Measurements from ENCODE around the gene ATF6.
A peak's percentile ranks its signal among the peaks of the same experiment; 100 is the strongest.

ATF6 gene

DNA sequence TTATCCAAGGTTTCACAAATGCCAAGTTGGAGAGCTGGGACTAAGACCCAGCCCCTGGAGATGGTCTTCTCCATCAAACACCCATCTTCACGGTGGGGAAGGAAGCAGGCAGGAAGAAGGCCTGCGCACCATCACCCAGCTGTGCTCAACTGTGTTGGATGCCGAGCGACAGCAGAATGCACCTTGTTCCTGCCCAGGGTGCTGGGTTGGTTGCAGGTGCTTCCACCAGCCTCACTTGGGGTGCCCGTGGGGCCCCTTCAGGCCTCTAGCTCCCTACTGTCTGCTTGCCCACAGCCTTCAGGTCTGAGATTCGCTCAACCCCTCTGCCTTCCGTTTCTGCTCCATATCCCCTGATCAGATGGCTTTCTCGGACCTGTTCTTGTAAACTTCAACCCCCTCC is 215.0 kb downstream of the ATF6 start:
- no peak for DNase-seq

DNA sequence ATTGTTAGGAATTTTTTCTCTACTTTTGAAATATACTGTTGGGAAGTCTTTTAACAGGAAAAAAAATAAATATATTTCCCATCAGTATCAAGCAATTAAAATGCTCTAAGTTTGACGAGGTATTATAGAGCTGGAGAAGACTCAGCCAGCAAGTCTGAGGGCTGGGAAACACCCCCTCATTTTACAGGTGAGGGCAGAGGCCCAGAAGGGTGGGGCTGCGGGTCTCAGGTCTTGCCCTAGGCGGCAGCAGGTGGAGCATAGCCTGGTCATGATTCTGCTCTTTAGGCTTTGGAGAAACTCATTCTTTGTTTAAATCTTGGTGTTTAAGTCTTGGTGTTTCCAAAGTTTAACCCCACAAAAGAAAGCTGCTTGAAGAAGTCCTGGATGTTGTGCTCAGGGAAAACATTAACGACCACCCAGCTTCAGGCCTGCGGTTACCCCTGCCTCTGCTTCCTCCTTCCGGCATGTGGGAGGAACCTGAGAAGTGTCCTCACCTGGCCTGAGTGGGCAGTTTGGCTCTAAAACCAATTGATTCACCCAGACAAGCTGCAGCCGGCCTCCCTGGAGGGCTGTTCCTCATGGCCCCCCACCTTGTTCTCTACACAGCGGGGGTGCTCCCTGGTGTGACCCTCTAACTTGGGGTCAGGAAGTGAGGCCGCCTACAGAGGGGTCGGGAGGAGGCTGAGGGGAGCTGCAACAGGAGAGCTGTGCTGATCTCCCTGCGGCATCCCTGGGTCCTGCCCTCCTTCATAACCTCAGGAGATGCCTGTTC is 215.8 kb downstream of the ATF6 start:
- no peak for DNase-seq

DNA sequence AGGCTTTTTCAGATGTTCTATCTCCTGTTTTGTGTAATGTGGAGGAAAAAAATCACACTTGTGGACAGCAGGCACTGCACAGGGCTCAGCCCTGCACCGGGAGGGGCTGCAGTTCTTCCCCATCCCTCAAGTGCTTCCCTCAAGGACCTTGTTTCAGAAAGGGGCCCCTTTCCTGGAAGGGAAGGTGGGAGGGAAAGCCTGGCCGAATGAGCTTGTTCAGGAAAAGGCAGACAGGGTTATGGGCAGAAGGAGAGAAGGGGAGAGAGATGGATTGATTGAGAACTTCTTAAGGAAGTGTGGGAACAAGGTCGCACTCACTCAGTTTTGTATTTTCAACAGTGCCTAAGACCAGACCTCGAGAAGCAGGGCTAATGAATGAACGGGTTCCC is 216.4 kb downstream of the ATF6 start:
- DNase-seq: no peak

DNA sequence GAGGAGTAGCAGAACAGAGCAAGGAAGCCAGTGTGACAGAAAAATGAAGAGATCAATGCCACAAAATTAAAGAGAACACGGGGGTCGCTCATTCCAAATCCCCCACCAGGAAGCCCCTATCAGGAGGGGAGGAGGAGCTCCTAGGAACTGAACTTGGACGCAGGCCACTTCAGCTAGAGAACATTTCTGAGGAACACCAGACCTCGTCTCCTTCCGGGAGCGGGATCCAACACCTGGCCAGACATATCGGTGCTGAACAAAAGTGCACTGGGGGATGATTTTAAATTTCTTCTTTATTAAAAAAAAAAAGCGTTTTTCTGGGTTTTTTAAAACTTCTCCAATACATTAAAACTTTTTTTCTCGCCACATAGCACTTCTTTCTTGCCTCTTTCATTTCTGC is 216.8 kb downstream of the ATF6 start:
- no peak for DNase-seq

DNA sequence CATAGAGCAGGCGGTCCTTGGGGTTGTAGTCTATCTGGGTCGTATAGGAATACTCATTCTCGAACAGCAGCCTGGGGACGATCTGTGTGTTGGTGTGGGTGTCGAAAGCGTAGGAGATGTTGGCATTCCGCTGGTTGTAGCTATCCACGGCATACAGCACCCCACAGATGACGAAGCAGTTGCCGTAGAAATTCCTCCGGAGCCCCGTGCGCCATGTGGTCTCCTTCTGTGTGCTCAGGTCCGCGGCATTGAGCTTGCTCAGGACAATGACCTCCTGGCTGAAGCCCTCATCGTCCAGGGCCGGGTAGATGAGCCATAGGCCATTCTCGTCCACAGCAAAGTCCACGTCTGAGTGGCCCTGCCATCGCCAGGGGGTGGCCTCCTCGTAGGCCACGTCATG is 217.6 kb downstream of the ATF6 start:
- no peak for DNase-seq

DNA sequence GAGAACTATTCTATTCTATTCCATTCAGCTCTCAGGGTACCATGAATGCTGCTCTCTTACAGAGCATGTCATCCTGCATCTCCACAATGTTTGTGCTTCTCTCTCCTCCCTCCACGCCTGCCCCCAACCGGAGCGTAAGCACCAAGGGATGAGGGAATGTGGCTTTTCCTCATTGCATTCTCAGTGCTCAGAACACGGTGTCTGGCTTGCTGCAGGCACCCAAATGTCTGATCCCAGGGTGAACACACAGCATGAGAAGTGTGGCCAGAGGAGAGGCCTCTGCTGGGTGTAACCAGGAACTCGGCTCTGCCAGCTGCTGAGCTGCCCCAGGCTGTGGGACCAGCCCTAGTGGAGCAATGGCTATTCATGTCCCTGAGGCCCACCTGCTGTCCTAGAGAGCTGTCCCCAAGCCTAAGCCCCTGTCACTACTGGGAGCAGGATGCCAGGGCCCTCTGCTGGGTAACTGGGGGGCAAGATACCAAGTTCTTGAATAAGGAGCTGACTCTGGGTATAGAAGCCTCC is 219.2 kb downstream of the ATF6 start:
- no peak for DNase-seq

DNA sequence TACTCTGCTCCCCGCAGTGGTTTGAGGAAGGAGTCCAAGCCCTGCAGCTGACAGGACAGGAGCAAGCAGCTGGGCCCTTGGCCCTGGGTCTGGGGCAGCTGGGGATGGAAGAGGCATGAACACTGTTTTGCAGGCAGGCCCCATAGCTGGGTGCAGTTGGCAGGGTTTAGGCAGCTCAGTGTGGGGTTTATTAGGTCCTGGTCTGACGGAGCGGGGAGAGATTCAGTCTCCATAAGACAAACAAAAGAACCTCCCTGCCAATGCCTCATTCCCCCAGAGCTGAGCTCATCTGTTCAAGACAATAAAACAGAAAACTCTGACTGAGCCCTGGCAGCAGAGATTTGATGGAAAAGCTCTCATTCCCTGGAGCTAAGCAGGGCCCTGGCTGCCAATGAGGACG is 220.2 kb downstream of the ATF6 start:
- DNase-seq: no peak

DNA sequence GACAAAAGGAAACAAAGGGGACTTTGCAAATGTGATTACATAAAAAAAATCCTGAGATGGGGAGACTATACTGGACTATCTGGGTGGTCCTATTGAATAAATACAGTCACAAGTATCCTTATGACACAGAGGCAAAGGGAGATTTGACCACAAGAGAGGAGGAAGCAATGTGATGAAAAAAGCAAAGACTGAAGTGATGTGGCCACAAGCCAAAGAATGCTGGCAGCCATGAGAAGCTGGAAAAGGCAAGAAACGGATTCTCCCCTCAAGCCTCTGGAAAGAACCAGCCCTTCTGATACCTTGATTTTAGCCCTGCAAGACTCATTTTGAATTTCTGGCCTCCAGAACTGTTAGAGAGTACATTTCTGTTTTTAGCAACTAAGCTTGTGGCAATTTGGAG is 221.2 kb downstream of the ATF6 start:
- DNase-seq: no peak

DNA sequence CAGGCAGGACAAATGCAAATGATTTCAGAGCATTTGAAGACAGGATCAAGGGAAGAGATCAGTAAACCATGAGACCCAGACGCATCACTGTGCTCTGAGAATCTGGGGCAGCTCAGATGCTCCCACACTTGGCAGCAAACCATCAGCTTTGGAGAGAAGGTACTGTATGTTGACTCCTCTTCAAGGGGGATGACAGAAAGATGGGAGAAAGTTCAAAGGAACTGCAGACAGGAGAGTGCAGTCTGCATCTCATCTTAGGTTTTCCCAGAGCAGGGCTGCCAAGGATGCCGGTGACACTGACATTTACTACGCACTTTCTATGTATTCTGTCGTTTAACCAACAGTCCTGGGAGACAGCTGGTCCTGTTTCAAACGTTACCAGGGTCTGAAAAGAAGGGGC is 221.8 kb downstream of the ATF6 start:
- DNase-seq: no peak

DNA sequence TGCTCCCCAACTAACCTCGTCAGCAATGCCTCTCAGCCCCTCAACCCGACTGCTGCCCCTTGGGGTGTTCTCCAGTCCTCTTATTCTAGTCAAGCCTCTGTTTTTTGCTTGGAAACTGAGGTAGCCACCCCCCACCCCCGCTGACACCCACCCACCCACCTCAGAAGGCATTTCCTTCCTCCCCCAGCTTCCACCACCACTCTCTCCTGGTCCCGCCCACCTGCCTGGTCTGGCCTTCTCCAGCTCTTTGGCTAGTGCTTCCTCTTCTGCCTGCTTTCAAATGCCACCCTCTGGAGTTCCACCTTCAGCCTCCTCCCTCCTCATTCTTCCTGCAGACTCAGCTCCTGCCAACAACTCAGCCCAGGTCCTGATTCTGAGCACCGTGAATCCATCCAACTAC is 222.3 kb downstream of the ATF6 start:
- DNase-seq: no peak

DNA sequence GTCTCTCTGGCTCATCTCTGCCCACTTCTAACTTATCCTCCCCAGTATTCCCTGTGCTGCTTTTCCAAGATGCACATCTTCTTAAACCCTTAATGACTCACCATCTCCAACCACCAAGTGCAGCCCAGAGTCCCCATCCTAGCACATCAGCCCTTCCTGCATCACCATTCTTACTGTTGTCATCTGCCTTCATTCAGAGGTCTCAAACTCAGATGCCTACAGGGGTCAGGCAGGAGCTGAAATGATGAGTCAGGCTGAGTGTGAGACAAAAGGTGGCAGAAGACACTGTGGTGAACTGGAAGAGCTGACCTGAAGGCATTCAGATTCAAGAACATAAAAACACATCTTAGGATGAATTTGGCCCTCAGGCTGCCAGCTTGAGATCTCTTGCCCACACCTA is 223.0 kb downstream of the ATF6 start:
- peak; percentile 14 for DNase-seq

DNA sequence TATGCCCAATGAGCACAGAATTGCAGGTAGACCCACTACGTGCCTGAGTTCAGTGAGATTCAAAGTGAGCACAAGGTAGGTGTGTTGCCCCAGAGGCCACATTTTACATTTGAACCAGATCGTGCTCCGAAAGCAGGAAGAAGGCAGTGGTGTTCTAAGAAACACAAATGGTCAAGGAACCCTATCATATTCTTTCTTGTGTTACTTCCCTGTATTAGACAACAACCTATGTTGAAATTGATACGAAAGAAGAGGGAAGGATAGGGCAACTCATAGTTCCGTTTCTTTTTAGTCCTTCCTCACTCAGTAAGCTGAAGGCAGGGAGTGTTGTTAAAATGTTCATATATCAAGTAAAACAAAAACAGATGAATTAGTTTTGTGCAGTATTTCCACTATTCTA is 223.7 kb downstream of the ATF6 start:
- DNase-seq: no peak

DNA sequence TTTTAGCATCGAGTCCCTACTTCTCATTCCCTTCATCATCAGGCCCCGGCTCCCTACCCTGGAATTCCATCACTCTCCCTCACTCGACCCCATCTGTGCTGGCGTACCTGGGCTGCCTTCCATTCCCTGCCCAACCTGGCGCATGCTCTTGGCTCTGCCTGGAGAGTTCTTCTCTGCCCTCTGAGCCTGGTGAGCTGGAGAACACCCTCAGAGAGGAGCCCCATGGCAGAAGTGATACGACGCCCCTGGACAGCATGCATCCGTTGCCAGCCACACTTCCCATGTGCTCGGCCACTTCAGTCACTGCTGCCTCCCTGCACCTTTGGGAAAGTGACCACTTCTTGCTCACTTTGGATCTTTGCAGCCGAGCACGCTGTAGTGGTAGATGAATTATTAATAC is 227.5 kb downstream of the ATF6 start:
- DNase-seq: no peak

DNA sequence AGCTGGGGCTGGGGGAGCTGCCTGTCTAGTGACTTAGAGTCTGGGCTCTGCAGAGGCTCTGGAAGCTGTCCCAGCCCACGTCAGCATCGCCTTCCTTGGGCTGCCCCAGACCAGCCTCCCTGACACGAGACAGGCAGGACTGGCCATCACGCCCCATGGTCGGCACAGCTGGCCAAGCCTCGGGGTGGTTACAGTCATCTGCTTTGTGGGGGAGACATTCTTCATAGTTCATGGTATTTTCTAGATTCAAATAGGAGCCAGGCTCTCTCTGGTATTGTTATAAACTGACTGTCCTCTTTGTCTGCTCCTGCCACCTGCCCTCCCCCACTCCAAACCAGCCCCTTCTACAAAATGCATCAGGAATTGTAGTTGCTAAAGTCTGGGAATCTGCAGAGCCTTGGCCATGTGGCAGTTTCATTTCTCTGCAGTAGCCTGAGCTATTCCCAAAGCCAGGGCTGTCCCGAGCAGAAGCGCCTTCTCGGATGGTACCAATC is 228.1 kb downstream of the ATF6 start:
- DNase-seq: no peak

DNA sequence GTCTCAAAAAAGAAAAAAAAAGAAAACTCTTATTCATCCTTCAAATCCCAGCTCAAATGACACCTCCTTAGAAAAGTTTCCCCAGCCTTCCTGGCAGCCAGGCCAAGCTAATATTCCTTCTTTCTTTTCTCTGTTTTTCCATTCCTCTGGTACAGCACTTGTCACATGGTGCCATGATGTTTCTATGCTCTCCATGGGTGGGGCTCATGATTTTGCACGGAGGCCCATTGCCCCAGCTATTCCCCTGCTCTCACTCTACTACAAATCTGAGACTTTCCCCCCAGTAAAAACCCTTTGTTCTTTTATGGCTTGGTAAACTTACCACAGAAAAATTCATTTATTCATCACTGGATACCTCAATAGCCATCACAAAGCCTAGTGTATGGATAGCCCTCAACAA is 231.0 kb downstream of the ATF6 start:
- no peak for DNase-seq

DNA sequence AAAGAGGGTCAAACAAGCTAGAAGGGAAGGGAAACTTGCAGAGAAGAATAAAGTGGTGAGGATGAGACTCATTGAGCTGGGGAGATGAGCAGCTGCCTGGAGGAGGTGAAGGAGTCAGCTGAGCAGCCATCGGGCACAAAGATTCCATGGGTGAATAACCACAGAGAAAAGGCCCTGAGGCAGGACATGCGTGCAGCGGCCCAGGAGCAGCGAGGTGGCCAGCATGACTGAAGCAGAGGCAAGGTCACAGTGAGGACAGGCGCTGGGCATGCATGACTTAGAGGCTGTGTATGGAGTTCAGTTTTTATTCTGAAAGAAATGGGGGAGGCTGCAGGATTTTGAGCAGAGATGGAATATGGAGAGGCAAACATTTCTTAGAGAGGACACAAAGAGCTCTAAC is 232.7 kb downstream of the ATF6 start:
- DNase-seq: no peak

DNA sequence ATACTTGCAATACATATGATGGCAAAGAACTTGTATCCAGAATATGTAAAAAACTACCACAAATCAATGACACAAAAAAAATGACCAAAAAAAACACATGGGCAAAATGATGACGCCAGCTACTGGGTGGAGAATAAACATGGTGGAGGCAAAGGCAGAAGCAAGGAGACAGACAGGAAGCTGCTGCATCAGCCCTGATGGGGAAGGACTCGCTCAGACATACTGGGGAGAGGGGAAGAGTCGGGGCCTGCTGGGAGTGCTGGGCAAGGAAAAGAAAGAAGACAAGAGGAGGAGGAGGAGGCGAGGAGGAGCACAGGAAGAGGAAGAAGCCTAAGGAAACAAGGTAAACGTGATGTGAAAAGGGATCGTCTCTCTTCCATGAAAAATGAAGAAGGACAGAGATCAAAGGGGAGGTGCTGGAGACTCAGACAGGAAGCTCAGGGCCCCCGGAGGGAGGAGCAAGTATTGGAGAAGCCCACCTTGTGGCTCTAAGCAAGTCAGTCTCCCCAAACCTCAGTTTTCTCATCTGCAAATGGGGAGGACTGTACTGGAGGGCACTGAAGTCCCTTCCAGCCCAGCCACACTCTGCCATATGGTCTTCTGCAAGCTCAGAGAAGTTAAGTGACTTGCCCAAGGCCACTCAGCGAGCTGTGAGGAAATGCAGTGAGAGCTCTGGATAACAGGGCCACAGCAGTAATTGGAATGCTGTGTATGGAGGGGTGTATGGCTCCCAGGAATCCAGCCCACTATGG is 233.4 kb downstream of the ATF6 start:
- DNase-seq: no peak

DNA sequence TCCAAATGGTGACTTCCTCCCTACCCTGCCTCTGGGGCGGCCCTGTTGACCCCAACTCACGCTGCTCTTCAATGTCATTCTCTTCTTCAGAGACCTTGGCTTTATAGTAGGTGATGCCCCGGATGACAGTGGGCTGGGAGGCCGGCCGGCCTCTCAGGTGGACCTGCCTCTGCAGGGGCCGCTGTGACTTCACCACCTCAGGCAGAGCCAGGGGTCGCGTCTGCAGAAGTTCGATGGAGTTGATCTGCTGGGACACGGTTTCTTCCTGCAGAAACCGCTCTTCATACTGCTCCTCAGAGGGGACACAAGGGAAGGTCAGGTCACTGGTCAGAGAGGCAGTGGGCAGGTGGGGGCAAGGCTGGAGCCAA is 233.9 kb downstream of the ATF6 start:
- no peak for DNase-seq

DNA sequence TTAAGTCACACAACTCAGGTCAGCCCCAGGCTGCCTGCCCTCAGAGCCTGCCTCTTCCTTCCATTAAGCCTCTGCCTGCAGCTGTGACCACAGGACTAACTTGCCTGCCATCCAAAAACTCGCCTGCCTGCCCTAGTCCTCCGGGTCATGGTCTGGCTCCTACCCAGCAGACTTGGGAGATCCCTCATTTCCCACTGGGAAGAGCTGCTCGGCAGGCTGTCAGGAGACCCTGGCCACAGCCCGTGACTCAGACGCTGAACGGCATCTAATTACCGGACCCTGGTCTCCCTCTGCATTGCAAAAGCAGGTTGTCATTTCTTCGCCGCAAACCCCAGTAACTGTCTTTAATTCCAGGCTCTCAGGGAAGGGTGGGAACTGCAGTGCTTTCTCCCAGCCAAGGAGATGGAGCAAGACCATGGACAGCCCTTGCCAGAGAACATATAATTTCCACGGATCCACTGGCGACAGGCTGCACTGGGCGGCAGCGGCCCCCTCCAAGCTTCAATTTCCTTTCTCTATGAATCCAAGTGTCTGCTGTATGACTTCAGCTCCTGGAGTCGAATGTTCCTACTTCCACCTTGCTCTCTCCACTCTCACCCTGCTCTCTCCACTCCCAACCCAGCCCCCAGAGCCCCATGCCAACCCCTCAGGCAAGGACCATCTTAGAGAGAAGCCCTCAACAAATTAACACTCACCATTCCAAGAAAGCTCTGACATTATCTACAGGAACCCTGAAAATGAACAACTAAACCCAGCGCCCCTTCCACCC is 237.1 kb downstream of the ATF6 start:
- DNase-seq: no peak

DNA sequence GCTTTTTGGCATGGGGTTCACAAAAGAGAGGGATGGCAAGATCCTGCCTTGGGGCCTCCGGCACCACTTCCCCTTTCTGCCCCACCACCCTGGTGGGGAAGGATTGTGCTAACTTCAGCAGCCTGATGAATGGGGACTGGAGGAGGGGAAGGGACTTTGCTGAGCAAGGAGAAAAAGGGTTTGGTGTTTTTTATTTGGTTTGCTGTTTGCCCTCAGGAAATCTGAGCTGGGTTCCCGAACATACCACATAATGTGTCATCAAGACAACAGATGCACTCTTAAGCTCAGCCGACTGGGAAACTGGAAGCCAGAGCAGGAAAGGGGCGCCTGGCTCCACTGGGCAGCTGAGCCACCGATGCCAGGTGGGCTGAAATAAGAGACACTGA is 237.7 kb downstream of the ATF6 start:
- DNase-seq: peak; percentile 20

DNA sequence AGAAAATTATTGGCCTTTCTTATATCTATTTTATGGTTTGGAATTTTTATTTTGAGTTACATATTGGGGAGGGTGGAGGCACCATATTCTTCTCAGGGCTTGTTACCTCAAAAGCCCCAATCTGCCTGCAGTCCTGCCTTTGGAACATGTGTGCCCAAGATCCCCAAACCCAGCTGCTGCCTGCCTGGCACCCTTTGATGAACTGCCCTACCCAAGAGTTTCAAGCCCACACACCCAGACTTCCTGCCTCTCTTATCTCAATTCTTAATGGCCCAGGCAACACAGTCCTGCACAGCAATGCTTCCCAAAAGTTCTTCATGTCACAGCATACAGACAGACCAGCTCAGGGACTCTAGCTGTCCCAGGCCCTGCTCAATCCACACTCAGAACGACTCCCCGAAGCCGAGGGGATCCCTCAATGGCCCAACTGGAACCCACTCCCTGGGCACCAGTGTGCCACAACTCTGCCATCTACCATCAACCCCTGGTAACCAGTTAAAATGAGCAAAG is 238.4 kb downstream of the ATF6 start:
- peak; percentile 86 for DNase-seq

DNA sequence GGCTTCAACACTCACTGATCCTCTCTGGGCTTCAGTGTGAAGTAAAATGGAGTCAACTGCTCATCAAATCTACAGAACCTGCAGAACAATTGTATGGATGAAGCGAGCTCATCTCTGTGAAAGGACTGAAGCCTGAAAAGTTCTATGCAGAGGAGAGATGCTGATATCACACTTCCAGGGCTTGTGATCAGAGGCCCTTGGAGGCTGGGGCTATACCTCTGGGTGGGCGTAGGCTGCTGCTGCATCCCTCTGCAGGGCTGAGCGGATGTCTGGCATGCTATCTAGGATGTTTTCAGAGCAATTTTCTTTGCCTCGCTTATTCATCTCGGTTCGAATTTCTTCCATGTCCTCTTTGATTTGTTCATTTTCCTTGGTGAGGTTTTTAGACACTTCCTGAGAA is 240.0 kb downstream of the ATF6 start:
- DNase-seq: no peak

DNA sequence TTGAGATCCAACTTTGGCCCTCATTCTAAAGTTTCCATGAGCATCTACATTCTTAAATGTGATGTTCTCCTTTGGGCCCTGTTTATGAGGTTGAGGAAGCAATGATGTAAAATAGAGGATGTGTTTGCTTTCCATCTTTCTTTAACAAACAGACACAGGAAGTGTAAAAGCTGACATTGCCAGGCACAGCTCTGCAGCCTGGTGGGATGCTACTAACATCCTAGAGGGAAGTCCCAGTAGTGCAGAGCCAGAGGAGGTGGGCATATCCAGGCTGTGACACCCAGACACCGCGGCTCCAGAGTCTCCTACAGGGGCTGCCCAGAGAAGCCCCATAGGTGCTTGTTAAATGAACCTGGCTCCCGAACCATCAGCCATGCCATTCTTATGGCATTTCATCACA is 241.3 kb downstream of the ATF6 start:
- no peak for DNase-seq
